NT2/D1 (cell line): ENCODE data around the gene TPK1.

Source experiments
- SUZ12 ChIP-seq: IDR thresholded peaks from 2 replicates; pipeline ENCODE4 v1.6.1; 2011; ENCODE audit not compliant: insufficient read length, insufficient read depth; ENCODE audit errors: extremely low read depth
- YY1 ChIP-seq: IDR thresholded peaks from 2 replicates; pipeline ENCODE4 v1.6.1; 2011; ENCODE audit not compliant: insufficient read length, insufficient read depth

DNA sequence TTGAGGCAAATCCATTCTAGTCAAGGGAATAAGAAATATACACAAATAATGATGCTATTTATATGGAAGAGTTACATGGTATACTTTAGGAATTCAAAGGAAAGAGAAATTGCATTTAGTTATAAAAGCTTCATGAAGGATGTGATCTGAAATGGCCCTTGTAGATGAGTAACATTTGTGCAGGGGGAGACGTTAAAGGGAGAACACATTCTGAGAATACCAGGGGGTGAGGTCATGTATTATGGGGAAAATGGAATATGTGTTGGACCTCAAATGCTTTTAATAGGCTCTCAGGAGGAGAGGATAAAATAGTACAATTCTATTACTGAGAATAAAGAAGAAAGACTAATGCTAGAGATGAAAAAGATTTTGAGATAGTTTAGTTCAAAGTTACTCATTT, 309.9 kb downstream of the TPK1 start:
- TF ChIP-seq YY1: no peak
- TF ChIP-seq SUZ12: no peak
